Lower leg skin (tissue), 3 donors: Measurements from ENCODE around the gene LMO1.

Experiments used
- CTCF ChIP-seq, 3 donors: fragments of 450-650 bp; IDR thresholded peaks; one replicate each; pipeline ENCODE4 v1.5.1; 2016; ENCODE audit warnings: antibody characterized with exemption in 3 of 3, mild to moderate bottlenecking in 3 of 3, moderate library complexity in 2 of 3
- POLR2A ChIP-seq, 2 donors: fragments of 450-650 bp; IDR thresholded peaks; one replicate each; pipeline ENCODE4 v1.6.1; 2016 to 2017; ENCODE audit warnings: antibody characterized with exemption in 2 of 2, mild to moderate bottlenecking in 1 of 2, moderate library complexity in 1 of 2

GRCh38 chr11:8268530-8269400 is 5.1 kb upstream of the LMO1 start:
- TF ChIP-seq CTCF (IDR thresholded peaks at IDR 0.05) (no peak), POLR2A (IDR thresholded peaks at IDR 0.05) (no peak)
